HepG2 (cell line): ENCODE results near the gene ARPC1A. TPM values are rescaled to one million over a fixed set of nuclear protein-coding genes. Genes with fewer than 3 reads are reported as not detected.

Experiments
- AGO2 ChIP-seq: fragments of 200-400 bp; formaldehyde crosslinking; optimal IDR thresholded peaks from 2 replicates; pipeline ENCODE3; 2017; ENCODE audit warnings: mild to moderate bottlenecking, low read depth, low read length, moderate library complexity
- EZH2 ChIP-seq: conservative IDR thresholded peaks from 2 replicates; pipeline ENCODE4 v1.6.1; 2012; ENCODE audit warnings: mild to moderate bottlenecking, low read depth, low read length, moderate library complexity
- GABPA ChIP-seq, 2 experiments: IDR thresholded peaks; 2 replicates each; pipeline ENCODE4 v1.6.1; 2011 to 2016; ENCODE audit warnings: low read depth in 2 of 2, low read length in 1 of 2, missing biosample characterization in 1 of 2, missing genetic modification characterization in 1 of 2
- NAIF1 ChIP-seq: sonication (generic); formaldehyde crosslinking; IDR thresholded peaks from 2 replicates; pipeline ENCODE4 v1.5.0; 2020; ENCODE audit warnings: mild to moderate bottlenecking, missing genetic modification reagents, borderline replicate concordance
- POGZ ChIP-seq: sonication (generic); formaldehyde crosslinking; IDR thresholded peaks from 2 replicates; pipeline ENCODE4 v1.4.0; 2020; ENCODE audit warnings: mild to moderate bottlenecking, missing genetic modification reagents
- TAF1 ChIP-seq: sonication (generic); formaldehyde crosslinking; IDR thresholded peaks from 2 replicates; pipeline ENCODE4 v1.4.0; 2020; ENCODE audit warnings: missing genetic modification reagents
- ZFAT ChIP-seq: sonication (generic); formaldehyde crosslinking; conservative IDR thresholded peaks from 2 replicates; pipeline ENCODE4 v1.8.1; 2023; ENCODE audit warnings: missing genetic modification reagents, inconsistent platforms
- ZFP37 ChIP-seq: sonication (generic); formaldehyde crosslinking; IDR thresholded peaks from 2 replicates; pipeline ENCODE4 v1.4.0; 2020; ENCODE audit warnings: missing genetic modification reagents, borderline replicate concordance
- ZFP62 ChIP-seq: sonication (generic); formaldehyde crosslinking; IDR thresholded peaks from 2 replicates; pipeline ENCODE4 v1.4.0; 2020; ENCODE audit warnings: missing genetic modification reagents
- ZMAT3 ChIP-seq: sonication (generic); formaldehyde crosslinking; conservative IDR thresholded peaks from 2 replicates; pipeline ENCODE4 v1.7.0; 2021; ENCODE audit warnings: missing genetic modification reagents
- ZNF160 ChIP-seq: sonication (generic); formaldehyde crosslinking; IDR thresholded peaks from 2 replicates; pipeline ENCODE4 v1.8.0; 2022; ENCODE audit warnings: mild to moderate bottlenecking, inconsistent platforms, missing genetic modification reagents
- ZNF335 ChIP-seq: sonication (generic); formaldehyde crosslinking; IDR thresholded peaks from 2 replicates; pipeline ENCODE4 v1.4.0; 2020; ENCODE audit warnings: missing genetic modification reagents
- ZNF430 ChIP-seq: sonication (generic); formaldehyde crosslinking; IDR thresholded peaks from 2 replicates; pipeline ENCODE4 v1.9.0; 2021; ENCODE audit warnings: mild to moderate bottlenecking, missing genetic modification reagents
- ZNF44 ChIP-seq: sonication (generic); formaldehyde crosslinking; IDR thresholded peaks from 2 replicates; pipeline ENCODE4 v1.5.1; 2020; ENCODE audit warnings: mild to moderate bottlenecking, missing genetic modification reagents
- ZNF7 ChIP-seq: IDR thresholded peaks from 2 replicates; pipeline ENCODE4 v1.6.1; 2016; ENCODE audit warnings: missing biosample characterization, missing genetic modification reagents
- ZNF83 ChIP-seq: sonication (generic); formaldehyde crosslinking; IDR thresholded peaks from 2 replicates; pipeline ENCODE4 v1.4.0; 2020; ENCODE audit warnings: missing genetic modification reagents, mild to moderate bottlenecking, borderline replicate concordance
- ZNF891 ChIP-seq: sonication (generic); formaldehyde crosslinking; IDR thresholded peaks from 2 replicates; pipeline ENCODE4 v1.5.0; 2020; ENCODE audit warnings: mild to moderate bottlenecking, missing genetic modification reagents
- polyA plus RNA-seq, 8 experiments: library from polyadenylated mRNA; depleted of rRNA in 3 of 8; stranded (reverse) in 7 of 8; unstranded in 1 of 8; fragments of >200 nt; fragmentation: Illumina TruSeq in 4 of 8; extraction: Trizol in 4 of 8; gene quantifications; 2 replicates each; pipeline versions ENCODE4 v1.2.1 to v1.2.3, GENCODE V29; 2011 to 2016; ENCODE audit warnings: low read depth in 4 of 8, missing spikeins in 1 of 8, mixed read lengths in 1 of 8; ENCODE audit not compliant: insufficient read depth in 1 of 8
- total RNA-seq, 5 experiments: library from RNA; depleted of rRNA; stranded (reverse); fragments of >200 nt; fragmentation: Illumina TruSeq; extraction: Trizol; gene quantifications; 2 replicates each; pipeline ENCODE4 v1.2.3, GENCODE V29; 2016; ENCODE audit warnings: low read depth in 1 of 5
- TF ChIP-seq, protein P1 (sequence below): sonication (generic); formaldehyde crosslinking; IDR thresholded peaks from 2 replicates; pipeline ENCODE4 v1.4.0; 2020; ENCODE audit warnings: missing genetic modification reagents
- TF ChIP-seq, protein P2 (sequence below): sonication (generic); formaldehyde crosslinking; IDR thresholded peaks from 2 replicates; pipeline ENCODE4 v1.8.1; 2023; ENCODE audit warnings: mild to moderate bottlenecking, missing genetic modification reagents
- TF ChIP-seq, protein P3 (sequence below): sonication (generic); formaldehyde crosslinking; IDR thresholded peaks from 2 replicates; pipeline ENCODE4 v1.4.0; 2020; ENCODE audit warnings: missing genetic modification reagents
- TF ChIP-seq, protein P4 (sequence below): IDR thresholded peaks from 2 replicates; pipeline ENCODE4 v1.6.1; 2016; ENCODE audit warnings: low read depth, borderline replicate concordance

ARPC1A gene
- total and polyA plus RNA-seq, 2 of the 13 experiments (the other 11 are each of a cell fraction or from before 2014, with no cell fraction given): 44.3 to 88.5 TPM

DNA sequence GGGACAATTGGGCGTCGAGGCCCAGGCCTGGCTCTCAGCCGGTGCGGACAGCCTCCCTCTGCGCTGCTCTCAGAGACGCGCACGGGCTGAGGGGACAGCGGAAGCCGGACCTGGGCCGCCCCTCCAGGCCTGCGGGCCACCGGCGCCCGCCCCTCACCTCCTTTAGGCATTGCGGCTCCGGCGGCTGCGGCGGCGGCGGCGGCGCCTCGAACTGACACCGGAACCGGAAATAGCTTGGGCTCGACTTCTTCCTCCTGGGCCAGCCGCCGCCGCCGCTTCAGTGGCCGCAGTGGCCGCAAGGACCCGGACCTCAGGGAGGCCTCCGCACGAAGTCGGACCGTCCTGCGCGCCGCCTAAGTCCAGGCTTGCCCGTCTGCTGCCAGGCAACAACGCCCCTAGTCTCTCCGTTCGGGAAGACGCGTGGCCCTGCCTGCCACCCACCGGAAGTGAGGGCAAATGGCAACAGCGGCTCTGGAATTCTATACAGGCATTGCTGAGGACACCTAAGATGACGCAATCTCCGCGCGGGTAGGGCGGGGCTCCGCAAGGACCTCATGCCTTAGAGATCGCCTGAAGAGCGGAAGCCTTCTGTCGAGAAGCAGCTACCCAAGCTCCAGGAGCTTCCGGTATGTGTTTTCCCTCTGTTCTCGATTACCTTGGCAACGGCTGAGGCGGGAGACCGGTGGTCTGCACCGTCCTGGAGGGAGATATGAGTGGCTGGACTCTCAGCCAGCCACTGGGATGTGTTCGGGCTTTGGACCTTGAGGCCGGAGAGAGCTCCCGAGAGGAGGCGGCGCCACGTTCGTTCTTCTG is 82.9 kb downstream of the ARPC1A start, which contains the start of the genes BUD31 and PDAP1 (continued):
- TF ChIP-seq, protein P1, sequence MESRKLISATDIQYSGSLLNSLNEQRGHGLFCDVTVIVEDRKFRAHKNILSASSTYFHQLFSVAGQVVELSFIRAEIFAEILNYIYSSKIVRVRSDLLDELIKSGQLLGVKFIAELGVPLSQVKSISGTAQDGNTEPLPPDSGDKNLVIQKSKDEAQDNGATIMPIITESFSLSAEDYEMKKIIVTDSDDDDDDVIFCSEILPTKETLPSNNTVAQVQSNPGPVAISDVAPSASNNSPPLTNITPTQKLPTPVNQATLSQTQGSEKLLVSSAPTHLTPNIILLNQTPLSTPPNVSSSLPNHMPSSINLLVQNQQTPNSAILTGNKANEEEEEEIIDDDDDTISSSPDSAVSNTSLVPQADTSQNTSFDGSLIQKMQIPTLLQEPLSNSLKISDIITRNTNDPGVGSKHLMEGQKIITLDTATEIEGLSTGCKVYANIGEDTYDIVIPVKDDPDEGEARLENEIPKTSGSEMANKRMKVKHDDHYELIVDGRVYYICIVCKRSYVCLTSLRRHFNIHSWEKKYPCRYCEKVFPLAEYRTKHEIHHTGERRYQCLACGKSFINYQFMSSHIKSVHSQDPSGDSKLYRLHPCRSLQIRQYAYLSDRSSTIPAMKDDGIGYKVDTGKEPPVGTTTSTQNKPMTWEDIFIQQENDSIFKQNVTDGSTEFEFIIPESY: peak; percentile 35; the same call in 1 of the 2 replicates
- TF ChIP-seq ZNF44 (CRISPR knock-in tag): 0 out of 2 replicates have a peak, but pooled peaks have one; percentile 10
- 0 out of 2 replicates have a peak, but pooled peaks have one; percentile 47 for TF ChIP-seq ZNF891 (CRISPR knock-in tag)
- TF ChIP-seq TAF1 (CRISPR knock-in tag): peak; percentile 81
- peak; percentile 77; the same call in 1 of the 2 replicates for TF ChIP-seq ZNF430
- TF ChIP-seq ZNF83 (CRISPR knock-in tag): 0 out of 2 replicates have a peak, but pooled peaks have one; percentile 37
- TF ChIP-seq ZNF335 (CRISPR knock-in tag): peak; percentile 99
- TF ChIP-seq, protein P2, sequence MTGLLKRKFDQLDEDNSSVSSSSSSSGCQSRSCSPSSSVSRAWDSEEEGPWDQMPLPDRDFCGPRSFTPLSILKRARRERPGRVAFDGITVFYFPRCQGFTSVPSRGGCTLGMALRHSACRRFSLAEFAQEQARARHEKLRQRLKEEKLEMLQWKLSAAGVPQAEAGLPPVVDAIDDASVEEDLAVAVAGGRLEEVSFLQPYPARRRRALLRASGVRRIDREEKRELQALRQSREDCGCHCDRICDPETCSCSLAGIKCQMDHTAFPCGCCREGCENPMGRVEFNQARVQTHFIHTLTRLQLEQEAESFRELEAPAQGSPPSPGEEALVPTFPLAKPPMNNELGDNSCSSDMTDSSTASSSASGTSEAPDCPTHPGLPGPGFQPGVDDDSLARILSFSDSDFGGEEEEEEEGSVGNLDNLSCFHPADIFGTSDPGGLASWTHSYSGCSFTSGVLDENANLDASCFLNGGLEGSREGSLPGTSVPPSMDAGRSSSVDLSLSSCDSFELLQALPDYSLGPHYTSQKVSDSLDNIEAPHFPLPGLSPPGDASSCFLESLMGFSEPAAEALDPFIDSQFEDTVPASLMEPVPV (CRISPR knock-in tag): 0 out of 2 replicates have a peak, but pooled peaks have one; percentile 68
- no peak for TF ChIP-seq ZNF7 (CRISPR knock-in tag)
- 0 out of 2 replicates have a peak, but pooled peaks have one; percentile 15 for TF ChIP-seq ZNF160 (CRISPR knock-in tag)
- TF ChIP-seq ZFP37: no peak
- TF ChIP-seq ZFP62 (CRISPR knock-in tag): no peak; the same call in 1 of the 2 replicates
- no peak for TF ChIP-seq EZH2
- no peak; the same call in none of the 2 replicates for TF ChIP-seq POGZ (CRISPR knock-in tag)
- TF ChIP-seq NAIF1: no peak
- TF ChIP-seq, protein P3, sequence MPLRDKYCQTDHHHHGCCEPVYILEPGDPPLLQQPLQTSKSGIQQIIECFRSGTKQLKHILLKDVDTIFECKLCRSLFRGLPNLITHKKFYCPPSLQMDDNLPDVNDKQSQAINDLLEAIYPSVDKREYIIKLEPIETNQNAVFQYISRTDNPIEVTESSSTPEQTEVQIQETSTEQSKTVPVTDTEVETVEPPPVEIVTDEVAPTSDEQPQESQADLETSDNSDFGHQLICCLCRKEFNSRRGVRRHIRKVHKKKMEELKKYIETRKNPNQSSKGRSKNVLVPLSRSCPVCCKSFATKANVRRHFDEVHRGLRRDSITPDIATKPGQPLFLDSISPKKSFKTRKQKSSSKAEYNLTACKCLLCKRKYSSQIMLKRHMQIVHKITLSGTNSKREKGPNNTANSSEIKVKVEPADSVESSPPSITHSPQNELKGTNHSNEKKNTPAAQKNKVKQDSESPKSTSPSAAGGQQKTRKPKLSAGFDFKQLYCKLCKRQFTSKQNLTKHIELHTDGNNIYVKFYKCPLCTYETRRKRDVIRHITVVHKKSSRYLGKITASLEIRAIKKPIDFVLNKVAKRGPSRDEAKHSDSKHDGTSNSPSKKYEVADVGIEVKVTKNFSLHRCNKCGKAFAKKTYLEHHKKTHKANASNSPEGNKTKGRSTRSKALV (CRISPR knock-in tag): 0 out of 2 replicates have a peak, but pooled peaks have one; percentile 0
- TF ChIP-seq AGO2: peak; percentile 81
- TF ChIP-seq ZMAT3 (CRISPR knock-in tag): 0 out of 2 replicates have a peak, but pooled peaks have one; percentile 46
- no peak for TF ChIP-seq ZFAT (CRISPR knock-in tag)
- TF ChIP-seq, protein P4, sequence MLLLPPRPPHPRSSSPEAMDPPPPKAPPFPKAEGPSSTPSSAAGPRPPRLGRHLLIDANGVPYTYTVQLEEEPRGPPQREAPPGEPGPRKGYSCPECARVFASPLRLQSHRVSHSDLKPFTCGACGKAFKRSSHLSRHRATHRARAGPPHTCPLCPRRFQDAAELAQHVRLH (CRISPR knock-in tag): peak; percentile 95; the same call in 1 of the 2 replicates
- peak; percentile 83 for TF ChIP-seq GABPA (IDR thresholded peaks at IDR 0.05; ENCODE audit: low read depth, low read length)
- peak; percentile 93 for TF ChIP-seq GABPA (CRISPR knock-in tag; IDR thresholded peaks at IDR 0.05; ENCODE audit: low read depth)
